HUES6 (cell line): Measurements from ENCODE around the gene KLC1.

Experiments
- H3K27ac ChIP-seq: 2 replicates; pipeline ENCODE4 v1.7.0; 2013; ENCODE audit warnings: low read depth, mild to moderate bottlenecking, low read length, inconsistent platforms
- H3K27me3 ChIP-seq: 2 replicates; pipeline ENCODE4 v1.6.1; 2013; ENCODE audit warnings: low read length; ENCODE audit not compliant: control insufficient read depth, insufficient read depth
- H3K36me3 ChIP-seq: 2 replicates; pipeline ENCODE4 v1.6.1; 2013; ENCODE audit warnings: low read length; ENCODE audit not compliant: control insufficient read depth, insufficient read depth
- H3K4me1 ChIP-seq: 2 replicates; pipeline ENCODE4 v1.6.1; 2013; ENCODE audit warnings: low read length; ENCODE audit not compliant: control insufficient read depth, insufficient read depth
- H3K4me3 ChIP-seq: 2 replicates; pipeline ENCODE4 v1.5.1; 2013; ENCODE audit warnings: low read depth, low read length
- H3K9ac ChIP-seq: one replicate; pipeline ENCODE4 v1.6.1; 2013; ENCODE audit warnings: mild to moderate bottlenecking, low read length
- H3K9me3 ChIP-seq: 2 replicates; pipeline ENCODE4 v1.6.1; 2013; ENCODE audit warnings: low read depth, low read length; ENCODE audit not compliant: control insufficient read depth, insufficient read depth

The KLC1 gene

GRCh38 chr14:103692159-103692558 is 63.1 kb downstream of the KLC1 start:
- no peak overlapping the region for H3K27ac ChIP-seq
- H3K4me1 ChIP-seq: peaks cover 5% of the 10 kb centered on the region; the same call in 1 of the 2 replicates
- no peaks in the 10 kb centered on the region for H3K27me3 ChIP-seq
- peaks cover 79% of the 10 kb centered on the region for H3K36me3 ChIP-seq
- H3K4me3 ChIP-seq: no peak overlapping the region
- no peaks in the 10 kb centered on the region for H3K9me3 ChIP-seq
- no peak overlapping the region for H3K9ac ChIP-seq

DNA sequence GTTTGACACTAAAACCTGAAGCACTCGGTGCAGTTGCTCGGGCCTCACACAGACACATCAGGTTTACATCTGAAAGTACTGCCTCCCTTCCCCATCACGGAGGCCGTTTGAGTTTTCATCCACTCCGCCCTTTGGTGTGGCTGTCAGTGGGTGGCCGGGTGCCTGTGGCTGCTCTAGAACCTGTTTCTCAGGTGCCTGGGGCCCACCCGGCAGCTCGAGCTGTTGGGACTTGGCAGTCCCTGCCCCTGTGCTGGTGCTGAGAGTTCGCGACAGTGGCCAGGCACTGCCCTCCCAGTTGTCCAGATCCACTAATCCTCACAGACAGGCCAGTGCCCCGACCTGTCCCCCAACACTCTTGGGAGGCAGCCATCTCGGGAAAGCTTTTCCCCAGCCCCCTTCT is 63.9 kb downstream of the KLC1 start:
- Histone ChIP-seq H3K4me1 (peaks cover 5% of the 10 kb centered on the region; the same call in 1 of the 2 replicates), H3K9ac (no peak overlapping the region), H3K4me3 (no peak overlapping the region), H3K27ac (no peak overlapping the region), H3K27me3 (no peaks in the 10 kb centered on the region), H3K9me3 (no peaks in the 10 kb centered on the region), H3K36me3 (peaks cover 79% of the 10 kb centered on the region)

GRCh38 chr14:103693515-103693914 is 64.5 kb downstream of the KLC1 start:
- no peak overlapping the region for H3K4me3 ChIP-seq
- H3K27me3 ChIP-seq: no peaks in the 10 kb centered on the region
- H3K9me3 ChIP-seq: no peaks in the 10 kb centered on the region
- H3K36me3 ChIP-seq: peaks cover 80% of the 10 kb centered on the region
- H3K4me1 ChIP-seq: peaks cover 5% of the 10 kb centered on the region; the same call in 1 of the 2 replicates
- H3K27ac ChIP-seq: no peak overlapping the region
- H3K9ac ChIP-seq: no peak overlapping the region

GRCh38 chr14:103694572-103695026 is 65.6 kb downstream of the KLC1 start:
- H3K27ac ChIP-seq: no peak overlapping the region
- peaks cover 82% of the 10 kb centered on the region for H3K36me3 ChIP-seq
- no peak overlapping the region for H3K4me3 ChIP-seq
- H3K27me3 ChIP-seq: no peaks in the 10 kb centered on the region
- peaks cover 1% of the 10 kb centered on the region; the same call in 1 of the 2 replicates for H3K4me1 ChIP-seq
- H3K9ac ChIP-seq: no peak overlapping the region
- H3K9me3 ChIP-seq: no peaks in the 10 kb centered on the region

DNA sequence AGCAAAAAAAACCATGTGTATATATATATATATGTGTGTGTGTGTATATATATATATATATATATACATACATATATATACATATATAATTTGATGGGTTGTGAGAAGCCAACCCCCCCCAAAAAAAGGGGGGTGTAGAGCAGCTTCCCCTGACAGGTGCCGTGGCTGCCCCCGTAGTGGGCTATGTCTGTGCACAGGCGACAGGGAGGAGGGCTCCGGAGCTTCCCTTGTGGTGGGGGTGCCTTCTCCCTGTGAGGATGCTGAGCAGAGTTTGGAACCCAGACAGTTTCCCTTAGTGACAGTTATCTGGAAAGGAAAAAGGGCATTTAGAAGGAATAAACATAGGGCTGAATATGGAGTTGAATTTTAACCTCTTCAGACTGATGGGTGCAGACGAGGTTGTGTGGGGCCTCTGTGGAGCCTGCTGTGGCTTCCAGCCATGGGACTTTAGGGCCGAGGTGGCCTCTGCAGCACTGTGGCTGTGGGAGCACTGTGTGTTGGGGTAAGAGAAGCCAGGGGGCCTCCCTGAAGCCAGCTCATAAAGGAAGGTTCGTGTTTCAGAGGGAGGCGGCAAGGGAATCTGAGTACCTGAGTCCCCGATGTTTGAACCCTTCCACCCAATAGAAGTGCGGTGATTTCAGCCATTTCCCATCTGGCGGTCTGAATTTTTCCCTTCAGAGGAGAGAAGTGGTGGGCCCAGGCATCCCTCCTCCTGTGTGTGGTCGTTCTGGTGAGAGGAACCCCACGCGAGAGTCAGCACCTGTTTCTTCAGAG is 66.5 kb downstream of the KLC1 start:
- Histone ChIP-seq H3K4me1 (no peaks in the 10 kb centered on the region; the same call in 1 of the 2 replicates), H3K27me3 (no peaks in the 10 kb centered on the region), H3K4me3 (no peak overlapping the region), H3K9ac (no peak overlapping the region), H3K36me3 (peaks cover 83% of the 10 kb centered on the region), H3K9me3 (no peaks in the 10 kb centered on the region), H3K27ac (no peak overlapping the region)

- H3K4me3 ChIP-seq: no peak overlapping the region
- H3K27me3 ChIP-seq: no peaks in the 10 kb centered on the region
- H3K9ac ChIP-seq: no peak overlapping the region
- H3K27ac ChIP-seq: no peak overlapping the region
- H3K4me1 ChIP-seq: no peaks in the 10 kb centered on the region; the same call in 1 of the 2 replicates
- H3K36me3 ChIP-seq: peaks cover 86% of the 10 kb centered on the region
- no peaks in the 10 kb centered on the region for H3K9me3 ChIP-seq
These were observed 67.0 kb downstream of the KLC1 start for GRCh38 chr14:103696070-103696402.

GRCh38 chr14:103696466-103697071 is 67.6 kb downstream of the KLC1 start:
- Histone ChIP-seq H3K9me3 (no peaks in the 10 kb centered on the region), H3K27ac (no peak overlapping the region), H3K27me3 (no peaks in the 10 kb centered on the region), H3K4me3 (no peak overlapping the region), H3K4me1 (no peaks in the 10 kb centered on the region; the same call in 1 of the 2 replicates), H3K9ac (no peak overlapping the region), H3K36me3 (peaks cover 91% of the 10 kb centered on the region)

- Histone ChIP-seq H3K4me3 (no peak overlapping the region), H3K27ac (no peak overlapping the region), H3K9ac (no peak overlapping the region), H3K4me1 (no peaks in the 10 kb centered on the region; the same call in 1 of the 2 replicates), H3K36me3 (peaks cover 92% of the 10 kb centered on the region), H3K9me3 (no peaks in the 10 kb centered on the region), H3K27me3 (no peaks in the 10 kb centered on the region)
These were observed 68.2 kb downstream of the KLC1 start for GRCh38 chr14:103697206-103697602.

GRCh38 chr14:103697603-103698379 is 68.8 kb downstream of the KLC1 start:
- H3K9me3 ChIP-seq: no peaks in the 10 kb centered on the region
- H3K9ac ChIP-seq: no peak overlapping the region
- no peaks in the 10 kb centered on the region for H3K27me3 ChIP-seq
- H3K27ac ChIP-seq: no peak overlapping the region
- no peaks in the 10 kb centered on the region; the same call in 1 of the 2 replicates for H3K4me1 ChIP-seq
- H3K4me3 ChIP-seq: no peak overlapping the region
- peaks cover 92% of the 10 kb centered on the region for H3K36me3 ChIP-seq

DNA sequence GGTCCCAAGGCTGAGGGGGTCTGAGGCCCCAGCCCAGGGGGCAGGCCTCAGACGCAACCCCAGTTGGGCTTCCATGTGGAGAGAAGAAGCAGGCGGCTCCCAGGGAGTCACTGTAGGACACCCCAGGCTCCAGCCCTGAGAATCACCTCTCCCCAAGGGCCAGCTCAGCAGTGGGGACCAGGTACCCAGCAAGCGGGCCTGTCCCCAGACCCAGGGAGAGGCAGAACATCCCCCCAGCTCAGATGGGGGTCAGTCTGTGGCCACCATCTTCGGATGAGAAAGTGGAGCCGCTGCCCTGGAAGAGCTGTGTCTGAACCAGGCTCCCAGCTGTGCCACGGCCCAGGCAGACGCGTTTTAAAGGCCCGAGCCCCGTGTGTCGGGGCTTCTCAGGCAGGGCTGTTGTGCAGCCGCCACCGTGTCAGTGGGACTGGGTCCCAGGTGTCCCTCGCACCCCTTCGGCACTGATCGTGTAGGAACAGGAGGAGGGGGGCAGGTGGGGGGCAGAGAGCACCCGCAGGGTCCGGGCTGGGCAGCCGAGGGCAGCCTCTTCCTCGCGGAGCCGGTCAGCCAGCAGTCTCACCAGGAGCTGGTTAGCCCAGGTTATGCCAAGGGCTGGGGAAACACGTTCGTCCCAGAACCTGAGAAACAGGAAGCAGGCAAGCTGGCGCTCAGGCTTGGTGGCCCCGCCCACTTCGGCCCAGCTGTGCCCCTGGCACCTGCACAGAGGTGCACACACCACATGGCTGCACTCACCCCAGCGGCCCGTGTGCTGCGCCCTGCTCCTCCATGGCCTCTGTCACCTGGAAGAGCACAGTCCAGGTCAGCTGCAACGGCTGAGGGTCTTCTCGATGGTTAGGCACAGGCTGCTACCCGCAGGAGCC is 69.6 kb downstream of the KLC1 start:
- peaks cover 90% of the 10 kb centered on the region for H3K36me3 ChIP-seq
- H3K9me3 ChIP-seq: no peaks in the 10 kb centered on the region
- no peaks in the 10 kb centered on the region; the same call in 1 of the 2 replicates for H3K4me1 ChIP-seq
- H3K4me3 ChIP-seq: no peak overlapping the region
- H3K9ac ChIP-seq: no peak overlapping the region
- no peaks in the 10 kb centered on the region for H3K27me3 ChIP-seq
- no peak overlapping the region for H3K27ac ChIP-seq
